GM11168 (cell line): ENCODE measurements around the gene PAK6.

Experiments used
- in situ Hi-C: fragments of 300-500 bp; cut with MboI; formaldehyde crosslinking; loops from one replicate; pipeline ENCODE4 v1.12.0; 2022; ENCODE audit warnings: low sequenced_read_pairs; ENCODE audit not compliant: unreplicated experiment

PAK6 gene

DNA sequence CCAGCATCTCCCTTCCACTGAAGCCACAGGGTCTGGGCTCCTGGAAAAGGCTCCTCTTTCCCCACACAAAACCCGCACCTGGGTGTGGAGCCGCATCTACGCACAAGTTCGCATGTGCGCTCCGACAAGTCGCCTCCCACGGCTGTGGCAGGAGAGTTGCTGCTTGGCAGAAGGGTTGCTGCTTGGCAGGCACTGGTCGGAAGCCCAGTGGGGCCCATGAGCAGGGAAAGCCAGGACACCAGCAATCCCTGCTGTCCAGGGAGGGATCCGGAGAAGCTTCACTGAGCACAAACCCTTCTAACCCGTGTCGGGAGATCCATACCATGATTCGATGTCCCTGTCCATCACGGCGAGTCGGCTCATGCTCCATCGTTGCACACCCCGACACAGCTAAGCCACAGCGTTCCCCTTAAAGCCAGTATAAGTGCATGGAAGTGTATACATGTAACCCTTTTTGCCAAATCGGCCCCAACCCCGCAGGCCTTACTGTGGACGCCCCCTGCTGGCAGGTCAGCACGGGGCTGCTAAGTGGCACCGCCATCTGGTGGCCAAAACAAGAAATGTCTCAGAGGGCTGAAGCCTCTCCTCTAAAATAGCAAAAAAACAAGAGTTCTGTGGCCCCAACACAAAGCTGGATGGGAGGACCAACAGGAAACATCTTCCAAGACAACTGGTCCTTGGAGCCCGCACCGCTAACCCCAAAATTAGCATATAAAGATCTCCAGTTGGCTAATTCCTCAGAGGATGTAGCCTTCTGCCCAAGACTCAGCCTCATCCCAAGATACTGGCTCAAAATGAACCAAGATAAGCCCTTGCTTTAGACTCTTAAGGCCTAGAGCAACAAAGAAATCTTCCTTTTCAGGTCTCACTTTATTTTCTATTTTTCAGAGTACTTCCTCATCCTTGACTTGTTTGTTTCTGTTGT is 35.7 kb downstream of the PAK6 start:
- in situ Hi-C loops, result loop anchor here (5.0 kb wide), 2 partner anchors 57 to 227 kb away; no protein-coding TSS in a partner anchor

DNA sequence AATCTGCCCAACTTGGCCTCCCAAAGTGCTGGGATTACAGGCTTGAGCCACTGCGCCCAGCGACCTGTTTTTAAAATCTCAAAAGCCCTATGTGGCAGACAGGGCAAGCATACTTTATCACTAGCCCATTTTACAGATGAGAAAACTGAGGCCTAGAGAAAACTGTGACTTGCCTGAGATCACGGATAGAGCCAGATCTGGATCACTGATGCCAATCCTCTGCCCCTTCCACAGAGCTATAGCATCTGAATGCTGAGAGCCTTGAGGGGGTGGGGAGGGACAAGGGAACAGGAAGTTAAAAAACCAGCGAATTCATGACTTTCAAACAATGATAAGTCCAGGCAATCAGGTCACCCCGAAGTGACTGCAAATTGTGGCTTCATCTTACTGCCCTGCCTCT is 36.7 kb downstream of the PAK6 start:
- in situ Hi-C loops, result no loop called here

DNA sequence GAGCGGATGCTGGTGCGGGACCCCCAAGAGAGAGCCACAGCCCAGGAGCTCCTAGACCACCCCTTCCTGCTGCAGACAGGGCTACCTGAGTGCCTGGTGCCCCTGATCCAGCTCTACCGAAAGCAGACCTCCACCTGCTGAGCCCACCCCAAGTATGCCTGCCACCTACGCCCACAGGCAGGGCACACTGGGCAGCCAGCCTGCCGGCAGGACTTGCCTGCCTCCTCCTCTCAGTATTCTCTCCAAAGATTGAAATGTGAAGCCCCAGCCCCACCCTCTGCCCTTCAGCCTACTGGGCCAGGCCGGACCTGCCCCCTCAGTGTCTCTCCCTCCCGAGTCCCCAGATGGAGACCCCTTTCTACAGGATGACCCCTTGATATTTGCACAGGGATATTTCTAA is 37.1 kb downstream of the PAK6 start:
- in situ Hi-C loops, result no loop called here

DNA sequence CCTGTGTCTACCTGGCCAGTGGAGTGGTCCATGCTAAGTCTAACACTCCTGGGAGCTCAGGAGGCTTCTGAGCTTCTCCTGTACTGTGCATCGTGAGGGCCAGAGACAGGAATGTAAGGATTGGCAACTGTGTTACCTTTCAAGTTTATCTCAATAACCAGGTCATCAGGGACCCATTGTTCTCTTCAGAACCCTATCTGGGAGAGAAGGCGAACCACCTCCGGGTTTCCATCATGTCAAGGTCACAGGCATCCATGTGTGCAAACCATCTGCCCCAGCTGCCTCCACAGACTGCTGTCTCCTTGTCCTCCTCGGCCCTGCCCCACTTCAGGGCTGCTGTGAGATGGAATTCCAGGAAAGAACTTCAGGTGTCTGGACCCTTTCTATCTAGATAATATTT is 38.1 kb downstream of the PAK6 start:
- in situ Hi-C loops, result no loop called here

DNA sequence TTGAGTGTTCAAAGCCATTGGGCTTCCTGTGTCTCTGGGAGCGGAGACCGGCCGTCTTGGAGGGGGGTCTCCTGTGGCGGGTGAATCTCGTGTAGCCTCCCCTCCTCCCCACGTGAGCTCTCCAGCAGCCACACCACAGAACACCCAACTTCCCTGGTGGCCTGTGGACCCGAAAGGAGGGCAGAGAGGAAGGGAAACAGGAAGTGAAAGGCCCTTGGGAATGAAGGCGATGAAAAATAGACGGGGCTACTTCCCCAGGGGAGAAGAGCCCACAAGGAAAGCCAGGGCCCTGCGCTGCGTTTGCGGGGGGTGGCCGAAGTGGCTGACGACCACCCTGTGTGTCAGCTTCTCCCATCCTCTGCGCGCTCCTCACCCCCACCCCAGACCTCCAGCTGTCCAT is 38.6 kb downstream of the PAK6 start:
- in situ Hi-C loops, result no loop called here

DNA sequence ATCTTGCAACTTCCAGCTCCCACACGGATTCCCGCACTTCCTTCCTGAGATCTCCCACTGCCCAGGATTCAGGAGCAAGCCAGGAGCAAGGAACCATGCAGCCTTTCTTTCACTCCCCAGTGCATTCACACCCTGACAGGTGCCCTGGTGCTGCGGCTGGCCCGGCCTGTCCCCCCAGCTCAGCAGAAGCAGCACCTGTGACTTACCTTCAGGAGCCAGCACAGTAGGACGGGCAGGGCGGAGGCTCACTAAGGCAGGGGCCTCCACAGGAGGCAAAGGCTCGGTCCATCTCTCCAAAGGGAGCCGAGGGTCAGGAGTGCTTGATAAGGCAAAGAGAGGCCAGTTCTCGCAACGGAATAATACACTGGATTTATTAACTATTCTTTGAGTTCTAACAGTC is 39.2 kb downstream of the PAK6 start:
- in situ Hi-C loops, result no loop called here

DNA sequence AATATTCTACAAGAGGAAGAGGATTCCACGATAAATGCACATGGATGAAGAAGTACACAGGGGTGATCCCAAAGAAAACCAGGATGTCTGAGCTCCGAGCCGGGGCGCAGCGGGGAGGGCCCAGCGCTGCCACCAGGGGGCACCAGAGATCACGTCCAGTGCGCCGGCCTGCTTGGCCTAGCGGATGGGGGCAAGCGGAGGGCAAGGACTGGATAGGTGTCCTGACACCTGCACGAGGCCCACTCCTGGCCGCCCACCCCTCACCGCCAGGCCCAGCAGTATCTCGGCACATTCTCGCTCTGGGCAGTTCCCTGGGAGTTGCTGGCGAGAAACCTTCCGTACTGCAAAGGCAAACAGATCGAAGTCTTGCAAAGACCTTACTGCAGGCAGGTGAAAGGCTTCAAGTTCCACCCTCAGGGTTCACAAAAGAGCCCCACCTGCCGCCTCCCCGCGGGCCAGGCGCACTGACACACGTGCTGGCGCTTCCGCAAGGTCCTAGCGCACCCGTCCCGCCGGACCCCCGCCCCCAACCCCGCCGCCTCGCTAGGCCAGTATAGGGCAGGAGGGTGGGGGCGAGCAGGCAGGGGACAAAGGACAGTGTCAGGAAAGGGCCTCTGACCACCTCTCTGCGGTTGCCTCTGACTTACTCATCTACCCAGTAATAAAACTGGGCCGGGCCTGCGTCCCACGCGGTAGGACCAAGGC is 40.7 kb downstream of the PAK6 start:
- in situ Hi-C loops, result no loop called here

DNA sequence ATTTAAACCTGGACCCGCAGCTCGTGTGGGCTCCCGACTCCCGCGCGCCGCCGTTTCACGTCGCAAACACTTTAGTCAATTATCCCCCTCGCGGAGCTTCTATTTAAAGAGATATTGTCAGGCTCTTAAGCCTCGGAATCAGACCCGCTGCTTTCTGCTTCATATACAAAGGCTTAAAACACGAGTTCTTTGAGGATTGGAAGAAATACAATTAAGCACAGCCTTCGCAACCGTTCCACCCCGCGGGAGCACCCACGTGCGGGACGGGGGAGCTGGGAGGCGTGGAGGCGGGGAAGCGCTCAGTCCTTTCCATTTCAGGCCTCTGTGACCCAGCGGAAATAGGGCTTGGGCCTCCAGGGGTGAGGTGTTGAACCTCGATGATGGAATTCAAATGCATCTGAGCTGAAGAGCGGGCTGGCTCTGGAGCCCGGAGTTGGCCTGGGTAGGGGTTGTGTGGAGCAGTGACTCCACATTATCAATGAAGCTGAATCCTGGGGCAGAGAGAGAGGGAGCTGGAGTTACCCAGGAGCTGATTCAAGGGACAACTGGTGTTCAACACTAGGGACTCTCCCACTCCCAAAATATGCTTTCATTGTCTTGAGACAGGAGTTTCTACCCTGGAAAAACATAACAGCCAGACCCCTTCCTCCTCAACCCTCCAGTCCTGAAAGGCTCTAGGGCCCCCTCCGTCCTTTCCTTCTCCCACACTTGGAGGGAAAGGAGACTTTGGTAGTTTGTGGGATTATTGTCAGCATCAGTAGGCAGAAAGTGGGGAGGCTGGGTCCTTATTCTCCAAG is 41.6 kb downstream of the PAK6 start:
- in situ Hi-C loops, result no loop called here

DNA sequence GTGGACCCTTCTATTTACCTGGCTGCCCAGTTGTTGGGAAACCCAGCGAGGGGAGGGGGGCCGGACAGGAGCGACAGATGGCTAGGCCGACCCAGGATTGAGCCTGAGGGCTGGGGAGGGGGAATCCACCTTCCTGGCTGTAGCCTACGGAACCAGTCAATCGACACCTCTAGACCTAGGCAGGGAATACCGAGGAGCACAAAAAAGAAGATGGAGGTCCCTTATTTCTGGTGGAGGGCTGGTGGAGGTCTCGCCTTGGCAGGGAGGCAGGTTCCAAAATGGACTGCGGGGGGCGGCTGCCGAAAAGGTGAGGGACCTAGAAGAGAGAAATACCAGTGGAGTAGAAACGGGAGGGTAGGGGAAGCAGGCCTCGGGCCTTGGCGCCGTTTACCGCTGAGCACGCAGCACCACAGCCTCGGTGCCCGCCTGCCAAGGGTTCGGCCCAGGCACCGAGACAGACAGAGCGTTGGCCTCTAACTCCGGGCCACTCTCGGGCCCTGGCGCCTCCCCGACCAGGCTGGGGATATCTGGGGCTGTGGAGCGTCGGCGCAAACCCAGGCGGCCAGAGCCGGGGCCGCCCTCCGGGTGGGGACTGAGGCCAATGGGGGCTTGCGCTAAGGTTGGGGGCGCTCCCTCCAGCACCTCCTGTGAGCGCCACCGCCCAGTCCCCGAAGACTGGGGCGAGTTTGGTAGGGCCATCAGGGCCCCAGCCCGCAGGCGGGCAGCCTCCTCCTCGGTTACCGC is 42.4 kb downstream of the PAK6 start:
- in situ Hi-C loops, result no loop called here

DNA sequence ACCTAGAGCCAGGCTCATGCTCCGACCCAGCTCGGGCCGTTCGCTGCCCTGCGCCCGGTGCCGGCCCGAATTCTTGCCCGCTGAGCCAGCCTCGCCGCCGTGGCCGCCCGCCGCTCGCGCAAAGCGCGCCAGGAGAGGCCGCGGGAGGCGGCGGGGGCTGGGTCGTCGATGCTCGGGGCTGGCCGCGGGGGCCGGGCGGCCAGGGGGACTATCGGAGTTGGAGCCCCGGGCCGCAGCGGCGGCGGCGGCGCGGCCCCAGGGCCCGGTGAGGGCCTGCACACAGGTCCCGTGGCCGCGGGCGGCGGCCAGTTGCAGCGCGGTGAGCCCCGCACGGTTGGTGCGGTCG is 42.9 kb downstream of the PAK6 start:
- in situ Hi-C loops, result no loop called here

DNA sequence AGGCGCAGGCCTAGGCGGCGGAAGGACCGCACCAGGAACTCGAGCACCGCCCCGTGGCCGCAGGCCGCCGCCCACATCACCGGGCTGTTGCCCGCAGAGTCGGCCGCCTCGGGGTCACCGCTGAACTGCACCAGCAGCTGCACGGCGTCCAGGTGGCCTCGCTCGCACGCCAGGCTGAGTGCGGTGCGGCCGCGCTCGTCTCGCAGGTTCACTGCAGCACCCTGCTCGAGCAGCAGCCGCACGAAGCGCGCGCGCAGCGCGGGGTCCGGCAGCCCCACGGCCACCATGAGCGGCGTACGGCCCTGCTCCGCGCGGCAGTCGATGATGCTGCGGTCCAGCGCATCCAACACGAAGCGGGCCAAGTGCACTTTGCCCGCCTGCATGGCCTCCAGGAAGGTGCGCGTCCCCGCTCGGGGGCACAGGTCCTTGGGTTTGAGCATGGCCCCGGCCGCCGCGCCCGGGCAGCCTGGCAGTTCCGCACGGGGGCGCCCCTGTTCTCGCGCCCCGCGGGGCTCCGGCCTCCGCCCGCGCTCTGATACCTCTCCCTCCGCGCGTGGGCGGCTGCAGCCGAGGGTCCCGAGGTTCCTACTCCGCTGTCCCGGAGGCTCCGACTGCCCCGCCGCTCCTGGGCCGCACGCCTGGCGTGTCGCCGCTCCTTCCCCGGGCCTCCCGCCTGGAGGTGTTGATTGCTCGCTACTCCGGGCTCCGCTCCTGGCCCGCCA is 43.4 kb downstream of the PAK6 start:
- in situ Hi-C loops, result no loop called here

DNA sequence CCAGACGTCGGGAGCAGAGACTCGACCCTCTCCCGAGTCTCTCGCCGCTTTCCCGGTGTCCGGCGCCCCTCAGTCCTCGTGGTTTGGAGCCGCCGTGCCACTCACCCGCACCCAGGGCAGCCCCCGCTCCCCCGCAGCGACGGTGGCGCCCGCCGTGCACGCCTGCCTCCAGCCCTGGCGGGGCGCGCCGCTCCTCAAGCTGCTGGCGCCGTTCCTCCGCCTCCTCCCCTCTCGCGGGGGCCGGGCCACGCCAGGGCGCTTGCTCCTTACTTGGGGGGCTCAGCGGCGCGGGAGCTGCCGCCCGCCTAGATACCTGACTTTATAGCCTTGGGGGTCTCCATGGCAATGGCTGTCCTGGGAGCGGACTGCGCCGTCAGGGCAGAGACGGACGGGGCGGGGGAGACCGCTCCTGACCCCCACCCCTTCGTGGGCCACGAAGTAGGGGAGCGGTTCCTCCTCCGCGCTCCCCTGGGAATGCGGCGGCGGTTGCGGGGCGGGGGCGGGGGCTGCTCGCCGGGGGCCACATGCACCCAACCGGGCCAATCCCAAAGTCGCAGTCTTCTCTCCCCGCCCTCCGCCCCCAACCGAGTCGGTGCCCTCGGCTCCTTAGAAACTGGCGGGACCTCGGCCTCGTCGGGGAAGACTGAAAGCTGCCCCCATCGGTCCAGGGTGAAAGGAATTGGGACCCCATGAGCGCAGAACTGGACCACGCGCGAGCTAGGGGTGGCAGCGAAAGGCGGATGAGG is 44.2 kb downstream of the PAK6 start, which contains the start of gene ANKRD63:
ANKRD63 (minus strand) TSS at position 196 of the 746 bp plus-strand sequence. CDS start 478 bp downstream, outside the sequence.
- in situ Hi-C loops, result no loop called here

DNA sequence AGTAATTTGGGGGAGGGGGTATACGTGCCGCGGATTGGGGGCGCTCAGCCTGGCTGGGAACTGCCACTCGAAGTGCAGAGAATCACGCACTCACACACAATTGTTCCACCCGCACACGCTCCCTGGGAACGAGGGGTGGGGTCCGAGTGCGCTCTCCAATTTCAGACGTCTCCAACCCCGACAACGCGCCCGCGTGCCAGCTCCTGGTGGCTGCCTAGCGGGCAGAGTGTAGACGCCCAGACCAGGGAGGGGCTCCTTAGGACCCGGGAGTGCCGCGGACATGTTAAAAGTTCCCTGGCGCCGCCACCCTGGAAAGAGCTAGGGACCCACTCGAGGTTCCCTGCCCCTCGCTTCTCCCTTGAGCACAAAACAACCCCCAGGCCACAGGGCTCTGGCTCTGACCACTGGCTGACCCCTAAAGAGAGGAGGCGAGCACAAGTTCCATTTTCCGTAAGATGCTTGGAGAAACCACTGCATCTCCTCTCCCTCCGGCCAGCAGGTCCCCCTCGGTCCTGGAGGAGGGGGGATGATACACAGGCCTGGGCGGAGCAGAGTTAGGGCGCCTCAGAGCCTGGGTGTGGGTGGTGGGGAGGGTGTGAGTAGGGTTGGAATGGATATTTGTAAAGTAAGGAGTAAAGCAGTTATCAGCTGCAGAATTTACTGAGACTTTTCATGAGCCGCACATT is 44.9 kb downstream of the PAK6 start:
- in situ Hi-C loops, result no loop called here

DNA sequence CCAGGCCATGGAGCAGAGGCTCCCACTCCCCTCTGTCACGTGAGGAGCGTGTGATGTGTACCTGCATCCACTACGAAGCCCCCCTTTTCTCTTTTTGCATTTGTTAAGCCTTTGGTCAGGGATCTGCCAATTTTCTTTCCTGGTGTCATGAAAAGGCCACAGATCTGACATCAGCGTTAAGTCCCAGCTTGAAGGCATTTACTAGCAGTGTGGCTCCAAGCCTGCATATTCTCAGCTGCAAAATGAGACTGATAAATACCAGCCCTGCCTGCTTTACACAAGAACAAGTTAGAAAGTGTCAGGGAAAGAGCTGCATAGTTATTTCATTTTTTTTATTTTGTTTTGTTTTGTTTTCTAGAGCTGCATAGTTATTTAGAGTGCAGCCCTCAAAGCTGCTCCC is 46.3 kb downstream of the PAK6 start:
- in situ Hi-C loops, result loop anchor here (5.0 kb wide), 1 partner anchor 37 kb away; the partner anchor contains the start of gene INAFM2

DNA sequence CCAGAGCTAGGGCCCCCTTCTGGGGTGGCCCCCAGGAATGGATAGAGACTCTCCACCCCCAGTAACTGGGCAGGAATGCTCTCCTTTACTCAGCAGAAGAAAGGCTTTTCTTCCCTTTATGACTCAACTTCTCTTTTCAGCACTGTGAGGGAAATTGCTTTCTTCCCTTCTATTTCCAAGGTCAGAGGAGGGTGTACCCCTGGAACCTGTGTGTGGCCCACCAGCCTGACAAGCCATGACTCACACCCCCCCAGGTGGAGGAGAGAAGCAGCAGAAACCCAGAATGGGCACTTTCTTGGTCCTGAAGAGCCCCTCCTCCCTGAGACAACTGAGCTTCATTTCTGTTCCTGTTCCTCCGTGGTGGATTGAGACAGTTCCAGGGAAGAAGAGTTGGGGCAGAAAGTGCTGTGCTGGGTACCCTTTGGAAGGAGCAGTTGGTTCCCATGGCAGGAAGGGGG is 46.7 kb downstream of the PAK6 start:
- in situ Hi-C loops, result loop anchor here (5.0 kb wide), 1 partner anchor 37 kb away; the partner anchor contains the start of gene INAFM2

DNA sequence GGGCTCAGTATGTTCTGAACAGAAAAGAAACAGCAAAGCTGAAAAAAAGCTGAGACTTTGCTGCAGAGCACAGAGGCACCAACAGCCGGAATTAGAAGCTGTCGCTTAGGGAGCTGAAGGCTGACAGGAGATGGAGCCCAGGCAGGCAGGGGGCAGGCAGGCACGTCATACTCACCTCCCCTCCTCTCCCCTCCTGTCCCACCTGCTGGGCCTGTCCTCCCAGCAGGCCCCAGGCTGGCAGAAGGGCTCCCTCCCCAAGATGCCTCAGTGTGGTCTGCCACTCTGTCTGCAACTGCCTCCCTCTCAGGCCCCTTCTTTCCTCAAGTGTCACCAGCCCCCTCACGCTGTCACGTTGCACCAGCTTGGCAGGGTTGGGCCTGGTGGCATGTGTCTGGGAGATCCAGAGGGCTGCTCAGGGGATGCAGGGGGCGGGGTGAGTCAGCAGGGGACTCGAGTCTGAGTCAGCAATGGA is 47.2 kb downstream of the PAK6 start:
- in situ Hi-C loops, result loop anchor here (5.0 kb wide), 1 partner anchor 36 kb away; the partner anchor contains the start of gene INAFM2

DNA sequence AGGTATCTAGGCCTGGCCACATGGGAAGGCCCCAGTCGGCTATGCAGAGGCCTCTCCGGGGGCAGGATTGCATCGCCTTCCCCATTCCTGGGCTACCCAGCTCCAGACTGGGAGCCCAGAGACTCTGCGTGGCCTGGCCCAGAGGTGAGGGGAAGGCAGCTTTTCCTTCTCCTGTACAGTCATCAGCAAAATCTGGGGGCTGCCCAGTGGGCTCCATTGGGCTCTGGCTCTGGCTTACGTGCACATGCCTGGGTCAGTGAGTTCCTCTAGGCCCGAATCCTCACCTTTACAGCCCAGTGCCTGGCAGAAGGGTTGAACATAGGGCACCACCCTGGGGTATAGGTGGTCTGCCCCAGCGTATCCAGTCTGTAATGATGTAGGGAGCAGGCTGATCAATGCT is 47.9 kb downstream of the PAK6 start:
- in situ Hi-C loops, result loop anchor here (5.0 kb wide), 1 partner anchor 36 kb away; the partner anchor contains the start of gene INAFM2
